ENCODE data around the gene SHISAL2A. TPM values are rescaled to one million over a fixed set of nuclear protein-coding genes. Genes with fewer than 3 reads are reported as not detected.

SHISAL2A gene
- total RNA-seq, 1 experiment from 2014 or later: 0.90 TPM

DNA sequence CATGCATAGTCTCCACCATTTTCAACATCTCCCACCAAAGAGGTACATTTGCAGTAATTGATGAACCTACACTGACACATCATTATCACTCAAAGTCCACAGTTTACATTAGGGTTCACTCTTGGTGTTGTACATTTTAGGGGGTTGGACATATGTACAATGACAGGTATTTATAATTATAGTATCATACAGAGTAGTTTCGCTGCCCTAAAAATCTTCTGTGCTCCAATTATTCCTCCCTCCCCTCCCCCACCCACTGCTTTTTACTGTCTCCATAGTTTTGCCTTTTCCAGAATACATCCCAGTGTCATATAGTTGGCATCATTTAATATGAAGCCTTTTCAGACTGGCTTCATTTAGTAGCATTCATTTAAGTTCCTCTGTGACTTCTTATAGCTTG, 51.6 kb downstream of the SHISAL2A start:
- H3K79me2 ChIP-seq (ENCODE audit: insufficient read depth, low read length): no peaks in the 10 kb centered on the region
- no peaks in the 10 kb centered on the region for H3K79me1 ChIP-seq (ENCODE audit: insufficient read depth, low read depth, low read length, poor library complexity, severe bottlenecking)
- Mint-ChIP-seq H3K36me3 (ENCODE audit: insufficient read depth in 1 of 3, low read depth in 3 of 3) (peaks cover 19 to 51% (median 31%) of the 10 kb centered on the region in 3 experiments), H3K27me3 (ENCODE audit: low read depth) (no peaks in the 10 kb centered on the region), H3K4me3 (no peak overlapping the region), H3K4me1 (peaks cover 6 to 12% of the 10 kb centered on the region in 2 experiments), H3K27ac (no peak overlapping the region), H3K9me3 (no peaks in the 10 kb centered on the region; a peak in 1 of 5 replicates)
- no peak overlapping the region for H3K9ac ChIP-seq (ENCODE audit: extremely low read depth, insufficient read length, low read length)
- no peaks in the 10 kb centered on the region for H3K27me3 ChIP-seq (ENCODE audit: insufficient read depth, low read length)
- no peak overlapping the region for H3K56ac ChIP-seq (ENCODE audit: insufficient read length, low read depth, low read length)
- no peaks in the 10 kb centered on the region for H3K4me1 ChIP-seq (ENCODE audit: insufficient read depth, low read length)
- no peak overlapping the region for H3K27ac ChIP-seq (ENCODE audit: insufficient read length, low read depth, low read length)
- no peak overlapping the region for H3K18ac ChIP-seq (ENCODE audit: insufficient read length, low read depth, low read length)
- H3K23ac ChIP-seq (ENCODE audit: insufficient read length, low read depth, low read length): no peak overlapping the region
- no peak overlapping the region for H2BK120ac ChIP-seq (ENCODE audit: low read depth, low read length, poor library complexity, severe bottlenecking)
- no peak overlapping the region for H3K4ac ChIP-seq (ENCODE audit: low read depth, low read length)
- no CpG with 5 or more reads among the region's 1 CpG for WGBS (ENCODE audit: extremely low coverage, insufficient read length, low lambda C conversion rate)
- H2BK12ac ChIP-seq (ENCODE audit: insufficient read length, low read depth, low read length): no peak overlapping the region
- H3T11ph ChIP-seq (ENCODE audit: low read length): no peak overlapping the region
- no peaks in the 10 kb centered on the region for H4K20me1 ChIP-seq (ENCODE audit: control insufficient read depth, insufficient read depth, insufficient read length)
- no peak overlapping the region for H3K14ac ChIP-seq (ENCODE audit: insufficient read depth, low read length)
- H3K23me2 ChIP-seq (ENCODE audit: insufficient read length, low read depth, low read length, poor library complexity, severe bottlenecking): no peaks in the 10 kb centered on the region
- H4K5ac ChIP-seq (ENCODE audit: insufficient read length, low read depth, low read length): no peak overlapping the region
- no peak overlapping the region for H2BK15ac ChIP-seq (ENCODE audit: low read depth, low read length)
- TF ChIP-seq, protein P1, sequence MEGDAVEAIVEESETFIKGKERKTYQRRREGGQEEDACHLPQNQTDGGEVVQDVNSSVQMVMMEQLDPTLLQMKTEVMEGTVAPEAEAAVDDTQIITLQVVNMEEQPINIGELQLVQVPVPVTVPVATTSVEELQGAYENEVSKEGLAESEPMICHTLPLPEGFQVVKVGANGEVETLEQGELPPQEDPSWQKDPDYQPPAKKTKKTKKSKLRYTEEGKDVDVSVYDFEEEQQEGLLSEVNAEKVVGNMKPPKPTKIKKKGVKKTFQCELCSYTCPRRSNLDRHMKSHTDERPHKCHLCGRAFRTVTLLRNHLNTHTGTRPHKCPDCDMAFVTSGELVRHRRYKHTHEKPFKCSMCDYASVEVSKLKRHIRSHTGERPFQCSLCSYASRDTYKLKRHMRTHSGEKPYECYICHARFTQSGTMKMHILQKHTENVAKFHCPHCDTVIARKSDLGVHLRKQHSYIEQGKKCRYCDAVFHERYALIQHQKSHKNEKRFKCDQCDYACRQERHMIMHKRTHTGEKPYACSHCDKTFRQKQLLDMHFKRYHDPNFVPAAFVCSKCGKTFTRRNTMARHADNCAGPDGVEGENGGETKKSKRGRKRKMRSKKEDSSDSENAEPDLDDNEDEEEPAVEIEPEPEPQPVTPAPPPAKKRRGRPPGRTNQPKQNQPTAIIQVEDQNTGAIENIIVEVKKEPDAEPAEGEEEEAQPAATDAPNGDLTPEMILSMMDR (conservative IDR thresholded peaks at IDR 0.05): no peak
- no peak overlapping the region for H3K4me2 ChIP-seq (ENCODE audit: insufficient read depth, insufficient read length, low read length)
- H3K9me3 ChIP-seq (ENCODE audit: control insufficient read depth, low read depth, low read length): no peaks in the 10 kb centered on the region
- H2BK20ac ChIP-seq (ENCODE audit: low read depth, low read length, poor library complexity, severe bottlenecking): no peak overlapping the region
- H4K91ac ChIP-seq (ENCODE audit: insufficient read length, low read depth, low read length): no peak overlapping the region
- H2AK5ac ChIP-seq (ENCODE audit: insufficient read length, low read length): no peak overlapping the region
- no peak overlapping the region for H2BK5ac ChIP-seq (ENCODE audit: insufficient read length, low read length)
- DNase-seq: no peak
- no peak overlapping the region for H4K8ac ChIP-seq (replicated peaks; ENCODE audit: insufficient read length, low read depth, low read length)
- H2AFZ ChIP-seq (ENCODE audit: low read length): no peak overlapping the region

Data from H9 (cell line).